GM10266 (cell line): ENCODE results near the gene RUFY3.
"Not testable (repeated sequence)": the region's sequence is repeated elsewhere in the genome, so short reads cannot be mapped to it uniquely, and the experiment has no call there.

Source experiments
- DNase-seq: peaks from one replicate; pipeline ENCODE4 v3.0.0; 2012; ENCODE audit errors: extremely low spot score
- CTCF ChIP-seq: IDR thresholded peaks from 2 replicates; pipeline ENCODE4 v1.5.1; 2012; ENCODE audit warnings: mild to moderate bottlenecking, low read depth; ENCODE audit not compliant: control insufficient read depth, insufficient read depth; ENCODE audit errors: missing control alignments

Gene RUFY3

GRCh38 chr4:70701271-70701670 is 20.5 kb upstream of the RUFY3 start:
- DNase-seq = no peak
- no peak for TF ChIP-seq CTCF

GRCh38 chr4:70702592-70702991 is 19.2 kb upstream of the RUFY3 start:
- DNase-seq = not testable (repeated sequence)

- no peak for TF ChIP-seq CTCF
- DNase-seq = no peak
Observed at GRCh38 chr4:70703619-70704214, 18.0 kb upstream of the RUFY3 start.

GRCh38 chr4:70704215-70704930 is 17.4 kb upstream of the RUFY3 start:
- peak; percentile 44 for TF ChIP-seq CTCF
- DNase-seq = peak; percentile 86

- no peak for DNase-seq
Observed at GRCh38 chr4:70704931-70705182, 16.9 kb upstream of the RUFY3 start.

GRCh38 chr4:70705183-70706043 is 16.4 kb upstream of the RUFY3 start:
- DNase-seq = peak; percentile 87

More at GRCh38 chr4:70704931-70705182, 16.9 kb upstream of the RUFY3 start:
- no peak for TF ChIP-seq CTCF

GRCh38 chr4:70706044-70706461 is 15.7 kb upstream of the RUFY3 start:
- no peak for TF ChIP-seq CTCF
- DNase-seq = no peak

More at GRCh38 chr4:70705183-70706043, 16.4 kb upstream of the RUFY3 start:
- TF ChIP-seq CTCF = peak; percentile 26
